Endothelial cell (in vitro differentiated cells): ENCODE data around the gene F11R. TPM values are rescaled to one million over a fixed set of nuclear protein-coding genes. Genes with fewer than 3 reads are reported as not detected.

ENCODE experiments used
- DNase-seq: peaks from one replicate; pipeline ENCODE4 v3.0.0; 2021; ENCODE audit warnings: low spot score
- H3K27ac Mint-ChIP-seq: one replicate; pipeline ENCODE4 v1.8.0; 2021; ENCODE audit warnings: mixed read lengths, inconsistent platforms; ENCODE audit not compliant: unreplicated experiment
- H3K27me3 Mint-ChIP-seq: one replicate; pipeline ENCODE4 v1.8.0; 2021; ENCODE audit warnings: mild to moderate bottlenecking, moderate library complexity, mixed read lengths, inconsistent platforms; ENCODE audit not compliant: unreplicated experiment
- H3K36me3 Mint-ChIP-seq: one replicate; pipeline ENCODE4 v1.8.0; 2021; ENCODE audit warnings: mild to moderate bottlenecking, low read depth, mixed read lengths, inconsistent platforms; ENCODE audit not compliant: unreplicated experiment
- H3K4me1 Mint-ChIP-seq: one replicate; pipeline ENCODE4 v1.8.0; 2021; ENCODE audit warnings: mild to moderate bottlenecking, mixed read lengths, inconsistent platforms; ENCODE audit not compliant: unreplicated experiment
- H3K4me3 Mint-ChIP-seq: one replicate; pipeline ENCODE4 v1.8.0; 2021; ENCODE audit warnings: mild to moderate bottlenecking, mixed read lengths, inconsistent platforms; ENCODE audit not compliant: unreplicated experiment
- H3K9me3 Mint-ChIP-seq: one replicate; pipeline ENCODE4 v1.8.0; 2021; ENCODE audit warnings: mixed read lengths, inconsistent platforms; ENCODE audit not compliant: unreplicated experiment
- total RNA-seq: library from RNA; stranded (reverse); fragmentation: NEBNext Ultra II Directional; extraction: Animal tissue kit (Norgen Biotek cat#: 25700); gene quantifications from one replicate; pipeline ENCODE4 v1.2.1, GENCODE V29; 2021; ENCODE audit not compliant: unreplicated experiment
- TF ChIP-seq, protein P1 (sequence below): fragments of 200-600 bp; sonication (generic); IDR thresholded peaks from one replicate; pipeline ENCODE4 v1.5.0; 2021; ENCODE audit warnings: antibody characterized with exemption; ENCODE audit not compliant: unreplicated experiment

The F11R gene
- total RNA-seq, 1 donor from 2014 or later = 361 TPM

GRCh38 chr1:161047436-161048420 is 26.8 kb upstream of the F11R start:
- Mint-ChIP-seq H3K36me3 (peaks cover 28% of the 10 kb centered on the region), H3K9me3 (peaks cover 8% of the 10 kb centered on the region), H3K27ac (peak overlapping the region; percentile 100), H3K27me3 (peaks cover 19% of the 10 kb centered on the region), H3K4me1 (peaks cover 27% of the 10 kb centered on the region), H3K4me3 (no peak overlapping the region)
- DNase-seq = no peak
- TF ChIP-seq, protein P1, sequence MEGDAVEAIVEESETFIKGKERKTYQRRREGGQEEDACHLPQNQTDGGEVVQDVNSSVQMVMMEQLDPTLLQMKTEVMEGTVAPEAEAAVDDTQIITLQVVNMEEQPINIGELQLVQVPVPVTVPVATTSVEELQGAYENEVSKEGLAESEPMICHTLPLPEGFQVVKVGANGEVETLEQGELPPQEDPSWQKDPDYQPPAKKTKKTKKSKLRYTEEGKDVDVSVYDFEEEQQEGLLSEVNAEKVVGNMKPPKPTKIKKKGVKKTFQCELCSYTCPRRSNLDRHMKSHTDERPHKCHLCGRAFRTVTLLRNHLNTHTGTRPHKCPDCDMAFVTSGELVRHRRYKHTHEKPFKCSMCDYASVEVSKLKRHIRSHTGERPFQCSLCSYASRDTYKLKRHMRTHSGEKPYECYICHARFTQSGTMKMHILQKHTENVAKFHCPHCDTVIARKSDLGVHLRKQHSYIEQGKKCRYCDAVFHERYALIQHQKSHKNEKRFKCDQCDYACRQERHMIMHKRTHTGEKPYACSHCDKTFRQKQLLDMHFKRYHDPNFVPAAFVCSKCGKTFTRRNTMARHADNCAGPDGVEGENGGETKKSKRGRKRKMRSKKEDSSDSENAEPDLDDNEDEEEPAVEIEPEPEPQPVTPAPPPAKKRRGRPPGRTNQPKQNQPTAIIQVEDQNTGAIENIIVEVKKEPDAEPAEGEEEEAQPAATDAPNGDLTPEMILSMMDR = no peak

GRCh38 chr1:161046605-161047228 is 25.8 kb upstream of the F11R start:
- Mint-ChIP-seq H3K36me3 (peaks cover 37% of the 10 kb centered on the region), H3K4me1 (peaks cover 32% of the 10 kb centered on the region), H3K27me3 (peaks cover 19% of the 10 kb centered on the region), H3K4me3 (peak overlapping the region; percentile 99), H3K9me3 (peaks cover 8% of the 10 kb centered on the region), H3K27ac (peak overlapping the region; percentile 100)
- TF ChIP-seq, protein P1 = no peak
- DNase-seq = no peak

GRCh38 chr1:161045736-161046604 is 25.0 kb upstream of the F11R start, which contains the start of gene USF1:
Gene USF1, minus strand, starts transcription at chr1:161045977. Its CDS starts 2,702 bp downstream, at chr1:161043275.
- peaks cover 32% of the 10 kb centered on the region for H3K4me1 Mint-ChIP-seq
- peaks cover 43% of the 10 kb centered on the region for H3K36me3 Mint-ChIP-seq
- peaks cover 19% of the 10 kb centered on the region for H3K27me3 Mint-ChIP-seq
- TF ChIP-seq, protein P1 = no peak
- DNase-seq = peak; percentile 92
- H3K4me3 Mint-ChIP-seq = peak within 1 kb of the TSS; percentile 99
- peaks cover 8% of the 10 kb centered on the region for H3K9me3 Mint-ChIP-seq
- H3K27ac Mint-ChIP-seq = peak within 1 kb of the TSS; percentile 100

DNA sequence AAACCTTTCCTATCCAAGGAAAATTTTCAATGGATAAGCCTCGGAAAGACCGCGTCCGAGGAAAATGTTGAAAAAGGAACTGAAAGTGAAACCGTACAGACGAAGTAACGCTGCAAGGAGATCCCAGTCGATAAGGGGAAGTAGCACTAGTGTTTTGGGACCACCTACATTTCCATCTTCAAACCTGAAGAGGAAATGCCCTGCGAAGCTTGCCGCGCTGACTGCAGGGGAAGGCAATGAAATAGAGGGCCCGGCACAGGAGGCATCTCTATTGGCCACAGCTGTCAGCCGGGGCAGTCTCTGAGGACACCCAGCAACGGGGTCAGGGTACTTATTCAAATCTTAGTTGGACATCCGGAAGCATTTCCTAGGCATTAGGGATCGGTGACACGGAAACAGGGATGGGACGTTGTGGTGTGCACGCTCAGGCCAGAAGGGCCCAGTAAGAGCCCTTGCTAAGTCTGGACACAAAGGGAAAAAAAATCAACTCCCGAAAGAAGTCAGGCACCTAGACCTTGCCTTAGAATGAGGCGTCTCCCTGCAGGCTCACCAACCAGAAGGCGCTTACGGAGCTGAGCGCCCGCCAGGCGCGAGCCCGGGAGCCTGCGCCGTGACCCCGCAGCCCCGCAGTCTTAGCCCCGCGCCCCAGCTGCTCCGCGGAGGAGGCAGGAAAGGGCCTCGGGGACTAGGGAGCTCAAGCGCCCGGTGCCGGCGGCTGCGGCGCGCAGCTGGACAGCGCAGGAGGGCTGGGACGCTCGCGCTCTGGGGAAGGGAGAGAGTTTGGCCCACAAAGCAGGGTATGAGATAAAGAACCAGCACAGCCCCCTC is 24.2 kb upstream of the F11R start:
- Mint-ChIP-seq H3K9me3 (peaks cover 8% of the 10 kb centered on the region), H3K27ac (peak overlapping the region; percentile 100), H3K4me3 (peak overlapping the region; percentile 99), H3K27me3 (peaks cover 19% of the 10 kb centered on the region), H3K4me1 (peaks cover 32% of the 10 kb centered on the region), H3K36me3 (peaks cover 47% of the 10 kb centered on the region)
- peak; percentile 59 for DNase-seq
- TF ChIP-seq, protein P1 = no peak
